PC-3 (cell line): ENCODE data around the gene SULF2. TPM values are rescaled to one million over a fixed set of nuclear protein-coding genes. Genes with fewer than 3 reads are reported as not detected.

Experiments used
- ATAC-seq: fragments of 200-7000 bp; cut with Tn5 transposase; 2 replicates; pipeline ENCODE4 v1.9.1; 2020; ENCODE audit warnings: mild to moderate bottlenecking, moderate library complexity
- BruUV-seq: library from RNA; stranded (reverse); fragments of 400-500 nt; replicated peaks from 2 replicates; lab custom pipeline; 2021; lab: Mats Ljungman, UMichigan
- CTCF ChIA-PET: fragments of 300-600 bp; sonication (Branson Sonifier 250); formaldehyde crosslinking; loops from one replicate; lab custom pipeline; 2022; ENCODE audit warnings: antibody characterized with exemption; lab: Charles Lee
- POLR2A ChIA-PET: fragments of 300-600 bp; sonication (Branson Sonifier 250); formaldehyde crosslinking; loops from one replicate; lab custom pipeline; 2022; ENCODE audit warnings: antibody characterized with exemption; ENCODE audit not compliant: unreplicated experiment; lab: Charles Lee
- DNase-seq: peaks from one replicate; pipeline ENCODE4 v3.0.0-alpha.2; 2015
- H2AFZ ChIP-seq: fragments of 300-600 bp; sonication (generic); 2 replicates; pipeline ENCODE4 v1.6.0; 2016; ENCODE audit warnings: antibody characterized with exemption, low read length
- H3F3A ChIP-seq: fragments of 300-600 bp; sonication (generic); one replicate; pipeline ENCODE4 v1.6.0; 2017; ENCODE audit warnings: antibody characterized with exemption, low read length, control low read depth, mild to moderate bottlenecking; ENCODE audit not compliant: unreplicated experiment
- H3K27ac ChIP-seq: fragments of 300-600 bp; sonication (generic); 2 replicates; pipeline ENCODE4 v1.5.1; 2016; ENCODE audit warnings: mild to moderate bottlenecking, low read length
- H3K27me3 ChIP-seq: fragments of 300-600 bp; sonication (generic); 2 replicates; pipeline ENCODE4 v1.6.1; 2016; ENCODE audit warnings: low read length, mixed read lengths
- H3K36me3 ChIP-seq: fragments of 300-600 bp; sonication (generic); 2 replicates; pipeline ENCODE4 v1.6.1; 2016; ENCODE audit warnings: low read depth, mixed run types, low read length, mixed read lengths
- H3K4me1 ChIP-seq: fragments of 300-600 bp; sonication (generic); 2 replicates; pipeline ENCODE4 v1.5.1; 2016; ENCODE audit warnings: low read length; ENCODE audit not compliant: insufficient read depth
- H3K4me2 ChIP-seq: fragments of 300-600 bp; sonication (generic); 2 replicates; pipeline ENCODE4 v1.6.0; 2016; ENCODE audit warnings: low read length
- H3K4me3 ChIP-seq: fragments of 300-600 bp; sonication (generic); 2 replicates; pipeline ENCODE4 v1.5.1; 2016; ENCODE audit warnings: mild to moderate bottlenecking, low read length, mixed read lengths
- H3K79me2 ChIP-seq: fragments of 300-600 bp; sonication (generic); 2 replicates; pipeline ENCODE4 v1.6.1; 2017; ENCODE audit warnings: low read length, mixed read lengths
- H3K9ac ChIP-seq: fragments of 300-600 bp; sonication (generic); 2 replicates; pipeline ENCODE4 v1.6.0; 2016; ENCODE audit warnings: mild to moderate bottlenecking, low read length
- H3K9me2 ChIP-seq: fragments of 300-600 bp; sonication (generic); replicated peaks from 2 replicates; pipeline ENCODE4 v1.6.1; 2016; ENCODE audit warnings: mixed run types, low read length, mixed read lengths
- H3K9me3 ChIP-seq: fragments of 300-600 bp; sonication (generic); 2 replicates; pipeline ENCODE4 v1.6.1; 2016; ENCODE audit warnings: low read length, mixed read lengths
- H4K20me1 ChIP-seq: fragments of 300-600 bp; sonication (generic); 2 replicates; pipeline ENCODE4 v1.6.1; 2016; ENCODE audit warnings: low read length, mixed read lengths
- EZH2 ChIP-seq: fragments of 300-600 bp; sonication (generic); IDR thresholded peaks from one replicate; pipeline ENCODE4 v1.6.1; 2017; ENCODE audit warnings: antibody characterized with exemption, mild to moderate bottlenecking, low read length; ENCODE audit not compliant: unreplicated experiment
- EZH2phosphoT487 ChIP-seq: fragments of 300-600 bp; sonication (generic); IDR thresholded peaks from 2 replicates; pipeline ENCODE4 v1.6.1; 2018; ENCODE audit warnings: mild to moderate bottlenecking, antibody characterized with exemption, low read length, borderline replicate concordance
- intact Hi-C: fragments of 100-400 bp; cut with micrococcal nuclease; formaldehyde crosslinking; loops from 2 replicates; pipeline ENCODE4 v1.9.0; 2023
- total RNA-seq: library from RNA; depleted of rRNA; stranded (reverse); fragments of >200 nt; gene quantifications from 2 replicates; pipeline ENCODE4 v1.2.3, GENCODE V29; 2014
- TF ChIP-seq, protein P1 (sequence below): fragments of 300-600 bp; sonication (generic); conservative IDR thresholded peaks from 2 replicates; pipeline ENCODE4 v1.5.1; 2017; ENCODE audit warnings: antibody characterized with exemption, low read depth, mild to moderate bottlenecking, low read length

SULF2 gene
- total RNA-seq, 1 experiment from 2014 or later = 340 TPM

- H4K20me1 ChIP-seq = no peaks in the 10 kb centered on the region
- intact Hi-C loops = loop anchor here (5.0 kb wide), 1 partner anchor 620 kb away; no protein-coding TSS in a partner anchor
- H3K9me2 ChIP-seq = no peaks in the 10 kb centered on the region
- no TSS peak for BruUV-seq
- H3F3A ChIP-seq = no peaks in the 10 kb centered on the region
- DNase-seq (no peak), ATAC-seq (no peak)
- H3K36me3 ChIP-seq = peaks cover 51% of the 10 kb centered on the region
- POLR2A ChIA-PET = no interaction called here
- TF ChIP-seq, protein P1, sequence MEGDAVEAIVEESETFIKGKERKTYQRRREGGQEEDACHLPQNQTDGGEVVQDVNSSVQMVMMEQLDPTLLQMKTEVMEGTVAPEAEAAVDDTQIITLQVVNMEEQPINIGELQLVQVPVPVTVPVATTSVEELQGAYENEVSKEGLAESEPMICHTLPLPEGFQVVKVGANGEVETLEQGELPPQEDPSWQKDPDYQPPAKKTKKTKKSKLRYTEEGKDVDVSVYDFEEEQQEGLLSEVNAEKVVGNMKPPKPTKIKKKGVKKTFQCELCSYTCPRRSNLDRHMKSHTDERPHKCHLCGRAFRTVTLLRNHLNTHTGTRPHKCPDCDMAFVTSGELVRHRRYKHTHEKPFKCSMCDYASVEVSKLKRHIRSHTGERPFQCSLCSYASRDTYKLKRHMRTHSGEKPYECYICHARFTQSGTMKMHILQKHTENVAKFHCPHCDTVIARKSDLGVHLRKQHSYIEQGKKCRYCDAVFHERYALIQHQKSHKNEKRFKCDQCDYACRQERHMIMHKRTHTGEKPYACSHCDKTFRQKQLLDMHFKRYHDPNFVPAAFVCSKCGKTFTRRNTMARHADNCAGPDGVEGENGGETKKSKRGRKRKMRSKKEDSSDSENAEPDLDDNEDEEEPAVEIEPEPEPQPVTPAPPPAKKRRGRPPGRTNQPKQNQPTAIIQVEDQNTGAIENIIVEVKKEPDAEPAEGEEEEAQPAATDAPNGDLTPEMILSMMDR = no peak
- no peak for TF ChIP-seq EZH2phosphoT487
- no peak for TF ChIP-seq EZH2
- no peaks in the 10 kb centered on the region for H3K79me2 ChIP-seq
- H3K9ac ChIP-seq = no peak overlapping the region
- H3K4me2 ChIP-seq = no peak overlapping the region
- CTCF ChIA-PET = interaction anchor here (0.6 kb wide), 1 partner anchor 440 kb away, joined by 3 read pairs; no protein-coding TSS in a partner anchor
- H3K4me3 ChIP-seq = no peak overlapping the region
- no peaks in the 10 kb centered on the region for H3K9me3 ChIP-seq
- H2AFZ ChIP-seq = no peak overlapping the region
- no peaks in the 10 kb centered on the region for H3K27me3 ChIP-seq
- H3K27ac ChIP-seq = no peak overlapping the region
- no peaks in the 10 kb centered on the region for H3K4me1 ChIP-seq
These were observed 108.2 kb downstream of the SULF2 start for GRCh38 chr20:47676912-47677634.

GRCh38 chr20:47676219-47676721, 109.0 kb downstream of the SULF2 start:
- Histone ChIP-seq H2AFZ (no peak overlapping the region), H3K27ac (no peak overlapping the region), H4K20me1 (no peaks in the 10 kb centered on the region), H3K4me3 (no peak overlapping the region), H3K9ac (no peak overlapping the region), H3K4me2 (no peak overlapping the region), H3K9me3 (no peaks in the 10 kb centered on the region), H3K27me3 (no peaks in the 10 kb centered on the region), H3K4me1 (no peaks in the 10 kb centered on the region), H3K36me3 (peaks cover 48% of the 10 kb centered on the region), H3K79me2 (no peaks in the 10 kb centered on the region), H3F3A (no peaks in the 10 kb centered on the region), H3K9me2 (no peaks in the 10 kb centered on the region)
- CTCF ChIA-PET = no interaction called here
- POLR2A ChIA-PET = no interaction called here
- no TSS peak for BruUV-seq
- ATAC-seq = no peak
- TF ChIP-seq EZH2 = no peak
- TF ChIP-seq, protein P1 = peak; percentile 32; the same call in 1 of the 2 replicates
- DNase-seq = no peak
- intact Hi-C loops = loop anchor here (5.0 kb wide), 1 partner anchor 621 kb away; no protein-coding TSS in a partner anchor
